Activated CD4-positive, alpha-beta T cell treated with anti-CD3 and anti-CD28 coated beads, Interleukin-2, amount 10 ng/mL, durations not matched to agents 24 days and 14 days (primary cell): ENCODE measurements around the gene OR1D5. TPM values are rescaled to one million over a fixed set of nuclear protein-coding genes. Genes with fewer than 3 reads are reported as not detected.
"Not testable (repeated sequence)": the region's sequence is repeated elsewhere in the genome, so short reads cannot be mapped to it uniquely, and the experiment has no call there.

Experiments used
- DNase-seq: peaks from one replicate; pipeline ENCODE4 v3.0.0; 2022
- H3K27ac Mint-ChIP-seq: one replicate; pipeline ENCODE4 v1.8.0; 2022; ENCODE audit warnings: mild to moderate bottlenecking, mixed read lengths
- H3K27me3 Mint-ChIP-seq: one replicate; pipeline ENCODE4 v1.8.0; 2022; ENCODE audit warnings: mixed read lengths
- H3K36me3 Mint-ChIP-seq: one replicate; pipeline ENCODE4 v1.8.0; 2022; ENCODE audit warnings: low read depth, mild to moderate bottlenecking, mixed read lengths
- H3K4me1 Mint-ChIP-seq: one replicate; pipeline ENCODE4 v1.8.0; 2021; ENCODE audit warnings: mixed read lengths
- H3K4me3 Mint-ChIP-seq: one replicate; pipeline ENCODE4 v1.8.0; 2022; ENCODE audit warnings: mild to moderate bottlenecking, moderate library complexity, mixed read lengths
- H3K9me3 Mint-ChIP-seq: one replicate; pipeline ENCODE4 v1.8.0; 2021; ENCODE audit warnings: mixed read lengths
- intact Hi-C: fragments of 100-400 bp; cut with micrococcal nuclease; formaldehyde crosslinking; loops from one replicate; pipeline ENCODE4 v1.15.1; 2023
- total RNA-seq: library from RNA; stranded (reverse); gene quantifications from 2 replicates; pipeline ENCODE4 v1.2.3, GENCODE V29; 2022

Gene OR1D5
- total RNA-seq: not detected in 2 replicates

GRCh38 chr17:3063507-3063906 lies at the start of gene OR1D5:
Gene OR1D5, minus strand, starts transcription at chr17:3063607. Its CDS starts 0 bp downstream, at chr17:3063607.
- H3K27ac Mint-ChIP-seq, H3K4me1 Mint-ChIP-seq, intact Hi-C loops, H3K9me3 Mint-ChIP-seq, DNase-seq, H3K36me3 Mint-ChIP-seq, H3K27me3 Mint-ChIP-seq, H3K4me3 Mint-ChIP-seq: not testable (repeated sequence)

- H3K27me3 Mint-ChIP-seq: peaks cover 8% of the 10 kb centered on the region
- intact Hi-C loops: no loop called here
- peaks cover 6% of the 10 kb centered on the region for H3K9me3 Mint-ChIP-seq
These were observed 40.9 kb upstream of the OR1D5 start, which contains the start of gene OR1D2 for GRCh38 chr17:3104322-3104721. Gene OR1D2, minus strand, starts transcription at chr17:3104422. Its CDS starts 11,426 bp downstream, at chr17:3092996.

GRCh38 chr17:3073850-3074249 lies 10.4 kb upstream of the OR1D5 start:
- H3K4me3 Mint-ChIP-seq, H3K9me3 Mint-ChIP-seq, H3K27me3 Mint-ChIP-seq, H3K27ac Mint-ChIP-seq, H3K36me3 Mint-ChIP-seq, DNase-seq, H3K4me1 Mint-ChIP-seq, intact Hi-C loops: not testable (repeated sequence)

More at GRCh38 chr17:3104322-3104721, 40.9 kb upstream of the OR1D5 start, which contains the start of gene OR1D2:
- no peak within 1 kb of the TSS for H3K27ac Mint-ChIP-seq
- DNase-seq: no peak
- H3K4me1 Mint-ChIP-seq: no peaks in the 10 kb centered on the region
- H3K4me3 Mint-ChIP-seq: no peak within 1 kb of the TSS
- H3K36me3 Mint-ChIP-seq: no peaks in the 10 kb centered on the region

- H3K36me3 Mint-ChIP-seq, H3K9me3 Mint-ChIP-seq, H3K4me3 Mint-ChIP-seq, DNase-seq, H3K27me3 Mint-ChIP-seq, intact Hi-C loops, H3K27ac Mint-ChIP-seq, H3K4me1 Mint-ChIP-seq: not testable (repeated sequence)
These were observed 1.8 kb upstream of the OR1D5 start for GRCh38 chr17:3065192-3065591.

- intact Hi-C loops, H3K4me1 Mint-ChIP-seq, H3K27ac Mint-ChIP-seq, DNase-seq, H3K36me3 Mint-ChIP-seq, H3K9me3 Mint-ChIP-seq, H3K4me3 Mint-ChIP-seq, H3K27me3 Mint-ChIP-seq: not testable (repeated sequence)
These were observed 506 bp downstream of the OR1D5 start for GRCh38 chr17:3062824-3063377.

GRCh38 chr17:3054868-3055267 lies 8.5 kb downstream of the OR1D5 start:
- DNase-seq, H3K27me3 Mint-ChIP-seq, H3K9me3 Mint-ChIP-seq, H3K27ac Mint-ChIP-seq, H3K36me3 Mint-ChIP-seq, H3K4me3 Mint-ChIP-seq, H3K4me1 Mint-ChIP-seq, intact Hi-C loops: not testable (repeated sequence)

GRCh38 chr17:3049705-3050295 lies 13.6 kb downstream of the OR1D5 start:
- DNase-seq: peak; percentile 57
- Mint-ChIP-seq H3K4me1 (peaks cover 6% of the 10 kb centered on the region), H3K27ac (no peak overlapping the region), H3K36me3 (no peaks in the 10 kb centered on the region), H3K9me3 (no peaks in the 10 kb centered on the region), H3K4me3 (peak overlapping the region; percentile 97), H3K27me3 (peaks cover 3% of the 10 kb centered on the region)
- intact Hi-C loops: loop anchor here (10.0 kb wide), 1 partner anchor 585 kb away; the partner anchor contains the start of genes CTNS and SHPK

GRCh38 chr17:3048727-3049471 lies 14.5 kb downstream of the OR1D5 start:
- intact Hi-C loops: loop anchor here (10.0 kb wide), 1 partner anchor 586 kb away; the partner anchor contains the start of genes CTNS and SHPK
- H3K9me3 Mint-ChIP-seq: peaks cover 6% of the 10 kb centered on the region
- H3K4me1 Mint-ChIP-seq: peaks cover 6% of the 10 kb centered on the region
- H3K4me3 Mint-ChIP-seq: peak overlapping the region; percentile 97
- peak; percentile 97 for DNase-seq
- H3K36me3 Mint-ChIP-seq: no peaks in the 10 kb centered on the region
- peak overlapping the region; percentile 86 for H3K27ac Mint-ChIP-seq
- H3K27me3 Mint-ChIP-seq: peaks cover 3% of the 10 kb centered on the region

- H3K4me1 Mint-ChIP-seq: peaks cover 6% of the 10 kb centered on the region
- no peaks in the 10 kb centered on the region for H3K36me3 Mint-ChIP-seq
- H3K27ac Mint-ChIP-seq: no peak overlapping the region
These were observed 16.7 kb downstream of the OR1D5 start for GRCh38 chr17:3046753-3047152.

GRCh38 chr17:3043737-3044365 lies 19.6 kb downstream of the OR1D5 start:
- Mint-ChIP-seq H3K4me3 (no peak overlapping the region), H3K9me3 (peaks cover 6% of the 10 kb centered on the region), H3K27me3 (peaks cover 3% of the 10 kb centered on the region), H3K27ac (no peak overlapping the region), H3K4me1 (peaks cover 5% of the 10 kb centered on the region), H3K36me3 (no peaks in the 10 kb centered on the region)
- intact Hi-C loops: loop anchor here (10.0 kb wide), 1 partner anchor 591 kb away; the partner anchor contains the start of genes CTNS and SHPK
- DNase-seq: peak; percentile 67

More at GRCh38 chr17:3046753-3047152, 16.7 kb downstream of the OR1D5 start:
- Mint-ChIP-seq H3K27me3 (peaks cover 3% of the 10 kb centered on the region), H3K4me3 (no peak overlapping the region), H3K9me3 (peaks cover 6% of the 10 kb centered on the region)
- intact Hi-C loops: loop anchor here (10.0 kb wide), 1 partner anchor 588 kb away; the partner anchor contains the start of genes CTNS and SHPK
- no peak for DNase-seq

- no peak overlapping the region for H3K4me3 Mint-ChIP-seq
- peak; percentile 40 for DNase-seq
- no peaks in the 10 kb centered on the region for H3K27me3 Mint-ChIP-seq
- no peak overlapping the region for H3K27ac Mint-ChIP-seq
- no peaks in the 10 kb centered on the region for H3K36me3 Mint-ChIP-seq
- intact Hi-C loops: loop anchor here (10.0 kb wide), 1 partner anchor 594 kb away; the partner anchor contains the start of genes CTNS and SHPK
- peaks cover 6% of the 10 kb centered on the region for H3K9me3 Mint-ChIP-seq
- H3K4me1 Mint-ChIP-seq: no peaks in the 10 kb centered on the region
These were observed 22.5 kb downstream of the OR1D5 start for GRCh38 chr17:3040882-3041281.

- peaks cover 6% of the 10 kb centered on the region for H3K9me3 Mint-ChIP-seq
- H3K36me3 Mint-ChIP-seq: no peaks in the 10 kb centered on the region
- no peaks in the 10 kb centered on the region for H3K4me1 Mint-ChIP-seq
- no peak overlapping the region for H3K27ac Mint-ChIP-seq
- H3K27me3 Mint-ChIP-seq: no peaks in the 10 kb centered on the region
- intact Hi-C loops: loop anchor here (10.0 kb wide), 1 partner anchor 595 kb away; the partner anchor contains the start of genes CTNS and SHPK
- H3K4me3 Mint-ChIP-seq: no peak overlapping the region
- peak; percentile 46 for DNase-seq
These were observed 23.7 kb downstream of the OR1D5 start for GRCh38 chr17:3039736-3040135.

GRCh38 chr17:3038941-3039340 lies 24.5 kb downstream of the OR1D5 start:
- H3K27me3 Mint-ChIP-seq: no peaks in the 10 kb centered on the region
- DNase-seq: peak; percentile 40
- no peaks in the 10 kb centered on the region for H3K9me3 Mint-ChIP-seq
- no peaks in the 10 kb centered on the region for H3K4me1 Mint-ChIP-seq
- intact Hi-C loops: no loop called here
- no peak overlapping the region for H3K4me3 Mint-ChIP-seq
- H3K27ac Mint-ChIP-seq: no peak overlapping the region
- no peaks in the 10 kb centered on the region for H3K36me3 Mint-ChIP-seq
